Common myeloid progenitor, CD34-positive (primary cell): ENCODE measurements around the gene PBRM1.
A peak's percentile ranks its signal among the peaks of the same experiment; 100 is the strongest.

ENCODE experiments used
- CTCF ChIA-PET: fragments of 350-600 bp; sonication (Branson Sonifier 250); formaldehyde crosslinking; loops from one replicate; lab custom pipeline; 2021; ENCODE audit warnings: antibody characterized with exemption; lab: Charles Lee
- POLR2A ChIA-PET: fragments of 350-600 bp; sonication (Branson Sonifier 250); formaldehyde crosslinking; loops from one replicate; lab custom pipeline; 2021; ENCODE audit warnings: antibody characterized with exemption; lab: Charles Lee
- DNase-seq, 3 donors: peaks; one replicate each; pipeline versions ENCODE4 v3.0.0 to v3.0.0-alpha.2; 2013
- H3K27ac ChIP-seq, 2 experiments: 1 replicate in 1 of 2; 2 replicates in 1 of 2; pipeline ENCODE4 v1.7.0; 2013; ENCODE audit warnings: inconsistent platforms in 2 of 2, low read length in 2 of 2, mild to moderate bottlenecking in 2 of 2, low read depth in 1 of 2, moderate library complexity in 1 of 2; ENCODE audit not compliant: severe bottlenecking in 2 of 2, insufficient read depth in 1 of 2, poor library complexity in 1 of 2
- H3K27me3 ChIP-seq, 5 experiments: replicated peaks in 2 of 5; 1 replicate in 3 of 5; 2 replicates in 2 of 5; pipeline versions ENCODE4 v1.6.1 to v1.7.0; 2013; ENCODE audit warnings: low read length in 4 of 5, mild to moderate bottlenecking in 2 of 5, moderate library complexity in 2 of 5, inconsistent platforms in 1 of 5; ENCODE audit not compliant: insufficient read depth in 5 of 5, control insufficient read depth in 4 of 5
- H3K36me3 ChIP-seq, 4 experiments: 1 replicate in 2 of 4; 2 replicates in 2 of 4; pipeline versions ENCODE4 v1.6.1 to v1.7.0; 2013; ENCODE audit warnings: low read length in 3 of 4, control low read depth in 1 of 4, mild to moderate bottlenecking in 1 of 4; ENCODE audit not compliant: control insufficient read depth in 4 of 4, insufficient read depth in 4 of 4
- H3K4me1 ChIP-seq, 4 experiments: 1 replicate in 3 of 4; 2 replicates in 1 of 4; pipeline versions ENCODE4 v1.6.1 to v1.7.1; 2013; ENCODE audit warnings: low read length in 3 of 4, mild to moderate bottlenecking in 3 of 4, control low read depth in 1 of 4, inconsistent platforms in 1 of 4, moderate library complexity in 1 of 4; ENCODE audit not compliant: control insufficient read depth in 4 of 4, insufficient read depth in 4 of 4; ENCODE audit errors: control extremely low read depth in 1 of 4
- H3K4me3 ChIP-seq, 7 experiments: 1 replicate in 4 of 7; 2 replicates in 3 of 7; pipeline versions ENCODE4 v1.5.1 to v1.7.0; 2013; ENCODE audit warnings: mild to moderate bottlenecking in 7 of 7, low read length in 6 of 7, moderate library complexity in 6 of 7, inconsistent platforms in 2 of 7, low read depth in 2 of 7, control low read depth in 1 of 7; ENCODE audit not compliant: insufficient read depth in 4 of 7, control insufficient read depth in 1 of 7; ENCODE audit errors: extremely low read depth in 1 of 7
- H3K9me3 ChIP-seq, 5 experiments: 1 replicate in 4 of 5; 2 replicates in 1 of 5; pipeline versions ENCODE4 v1.6.1 to v1.7.1; 2013; ENCODE audit warnings: low read length in 4 of 5, mild to moderate bottlenecking in 2 of 5, inconsistent platforms in 1 of 5, low read depth in 1 of 5, moderate library complexity in 1 of 5; ENCODE audit not compliant: control insufficient read depth in 4 of 5, insufficient read depth in 2 of 5; ENCODE audit errors: control extremely low read depth in 1 of 5
- WGBS: methylation state at CpG from one replicate; pipeline ENCODE4 v1.1.5; 2013; ENCODE audit not compliant: insufficient coverage; 5-methylcytosine and 5-hydroxymethylcytosine counted together

The PBRM1 gene

GRCh38 chr3:52705438-52705687 is 19.6 kb upstream of the PBRM1 start:
- H3K9me3 ChIP-seq, result no peaks in the 10 kb centered on the region
- CTCF ChIA-PET, result interaction anchor here (0.9 to 1.1 kb wide), 2 partner anchors 14 to 17 kb away, joined by 3 read pairs; no protein-coding TSS in a partner anchor
- peak overlapping the region; percentile 82 to 100 (median 93) for H3K4me3 ChIP-seq
- H3K27ac ChIP-seq, result peak overlapping the region; percentile 68 to 88
- no peak for DNase-seq
- 0% methylated on average over 25 of the region's 25 CpGs for WGBS
- peaks cover 22 to 41% (median 33%) of the 10 kb centered on the region in 4 experiments for H3K4me1 ChIP-seq
- POLR2A ChIA-PET, result interaction anchor here (0.6 to 1.4 kb wide), 3 partner anchors 13 to 152 kb away, joined by 3 to 5 read pairs (median 4); no protein-coding TSS in a partner anchor
- no peaks in the 10 kb centered on the region for H3K27me3 ChIP-seq
- H3K36me3 ChIP-seq, result peaks cover 0 to 9% (median 5%) of the 10 kb centered on the region in 4 experiments

GRCh38 chr3:52704611-52705437 is 19.1 kb upstream of the PBRM1 start:
- ChIA-PET CTCF (interaction anchor here (0.9 to 1.1 kb wide), 2 partner anchors 15 to 17 kb away, joined by 3 read pairs; no protein-coding TSS in a partner anchor), POLR2A (interaction anchor here (0.9 kb wide), 1 partner anchor 12 kb away, joined by 5 read pairs; no protein-coding TSS in a partner anchor)
- no peaks in the 10 kb centered on the region for H3K9me3 ChIP-seq
- peaks cover 0 to 10% (median 4%) of the 10 kb centered on the region in 4 experiments for H3K36me3 ChIP-seq
- no peaks in the 10 kb centered on the region for H3K27me3 ChIP-seq
- H3K4me3 ChIP-seq, result peak overlapping the region; percentile 82 to 100 (median 93)
- 12% methylated on average over 21 of the region's 22 CpGs for WGBS
- DNase-seq, result no peak
- H3K27ac ChIP-seq, result peak overlapping the region; percentile 68 to 88
- H3K4me1 ChIP-seq, result peaks cover 22 to 41% (median 33%) of the 10 kb centered on the region in 4 experiments

GRCh38 chr3:52703341-52703740 is 17.6 kb upstream of the PBRM1 start:
- POLR2A ChIA-PET, result interaction anchor here (1.0 kb wide), 1 partner anchor 42 kb away, joined by 3 read pairs; no protein-coding TSS in a partner anchor
- CTCF ChIA-PET, result no interaction called here
- Histone ChIP-seq H3K4me1 (peaks cover 22 to 41% (median 30%) of the 10 kb centered on the region in 4 experiments), H3K27me3 (no peaks in the 10 kb centered on the region), H3K27ac (no peak overlapping the region), H3K4me3 (no peak overlapping the region), H3K36me3 (peaks cover 0 to 13% (median 3%) of the 10 kb centered on the region in 4 experiments), H3K9me3 (no peaks in the 10 kb centered on the region)
- DNase-seq, result no peak
- 100% methylated on average over 1 of the region's 7 CpGs for WGBS

GRCh38 chr3:52697632-52697965 is 11.9 kb upstream of the PBRM1 start:
- no peaks in the 10 kb centered on the region for H3K9me3 ChIP-seq
- ChIA-PET CTCF (interaction anchor here (3.0 kb wide), 1 partner anchor 8 kb away, joined by 11 read pairs; no protein-coding TSS in a partner anchor), POLR2A (interaction anchor here (0.7 kb wide), 1 partner anchor 71 kb away, joined by 3 read pairs; no protein-coding TSS in a partner anchor)
- peaks cover 35 to 61% (median 44%) of the 10 kb centered on the region in 4 experiments for H3K36me3 ChIP-seq
- no peaks in the 10 kb centered on the region for H3K4me1 ChIP-seq
- WGBS, result 100% methylated on average over 4 of the region's 4 CpGs
- no peak overlapping the region for H3K4me3 ChIP-seq
- H3K27ac ChIP-seq, result no peak overlapping the region
- no peaks in the 10 kb centered on the region for H3K27me3 ChIP-seq
- DNase-seq, result no peak

- Histone ChIP-seq H3K36me3 (peaks cover 36 to 65% (median 50%) of the 10 kb centered on the region in 4 experiments), H3K27me3 (no peaks in the 10 kb centered on the region), H3K27ac (no peak overlapping the region), H3K4me1 (no peaks in the 10 kb centered on the region), H3K4me3 (no peak overlapping the region), H3K9me3 (no peaks in the 10 kb centered on the region)
- POLR2A ChIA-PET, result interaction anchor here (0.7 to 1.7 kb wide), 2 partner anchors 12 to 70 kb away, joined by 3 to 4 read pairs; partner anchors contain the start of genes GNL3 and PBRM1
- no peak for DNase-seq
- whole genome bisulfite sequencing, result 100% methylated on average over 1 of the region's 2 CpGs
- CTCF ChIA-PET, result interaction anchor here (3.0 kb wide), 1 partner anchor 8 kb away, joined by 11 read pairs; no protein-coding TSS in a partner anchor
These were observed 11.3 kb upstream of the PBRM1 start for GRCh38 chr3:52696830-52697631.

- no peaks in the 10 kb centered on the region for H3K4me1 ChIP-seq
- H3K4me3 ChIP-seq, result no peak overlapping the region
- no peaks in the 10 kb centered on the region for H3K27me3 ChIP-seq
- CTCF ChIA-PET, result no interaction called here
- 89% methylated on average over 1 of the region's 4 CpGs for WGBS
- H3K36me3 ChIP-seq, result peaks cover 37 to 73% (median 57%) of the 10 kb centered on the region in 4 experiments
- H3K9me3 ChIP-seq, result no peaks in the 10 kb centered on the region
- POLR2A ChIA-PET, result interaction anchor here (1.7 kb wide), 1 partner anchor 11 kb away, joined by 4 read pairs; the partner anchor contains the start of genes GNL3 and PBRM1
- H3K27ac ChIP-seq, result no peak overlapping the region
- no peak for DNase-seq
These were observed 10.3 kb upstream of the PBRM1 start for GRCh38 chr3:52695798-52696671.
